AG04450 (cell line): ENCODE measurements around the gene SMCHD1. TPM values are rescaled to one million over a fixed set of nuclear protein-coding genes. Genes with fewer than 3 reads are reported as not detected.

Experiments
- CTCF ChIA-PET: fragments of 300-600, 350-600 bp; formaldehyde crosslinking; extraction: SDS; loops from one replicate; lab custom pipeline; 2022; ENCODE audit warnings: antibody characterized with exemption, inconsistent platforms; lab: Charles Lee
- POLR2A ChIA-PET: fragments of 350-600 bp; formaldehyde crosslinking; extraction: SDS; loops from one replicate; lab custom pipeline; 2021; ENCODE audit warnings: antibody characterized with exemption, inconsistent platforms; lab: Yijun Ruan, JAX
- DNase-seq: peaks from one replicate; pipeline ENCODE4 v3.0.0-alpha.2; 2011; ENCODE audit warnings: low read depth, low spot score
- H3K27ac ChIP-seq: one replicate; pipeline ENCODE4 v1.5.1; 2012; ENCODE audit warnings: low read depth, low read length, control low read depth
- H3K27me3 ChIP-seq: one replicate; pipeline ENCODE4 v1.6.0; 2012; ENCODE audit warnings: low read length; ENCODE audit not compliant: control insufficient read depth, insufficient read depth
- H3K4me3 ChIP-seq: 2 replicates; pipeline ENCODE4 v1.5.1; 2011; ENCODE audit warnings: mild to moderate bottlenecking, low read depth, low read length, control low read depth
- H3K9me3 ChIP-seq: 2 replicates; pipeline ENCODE4 v1.5.1; 2012; ENCODE audit warnings: low read length; ENCODE audit not compliant: control insufficient read depth, insufficient read depth
- polyA plus RNA-seq: library from polyadenylated mRNA; depleted of rRNA; stranded (reverse); fragments of >200 nt; gene quantifications from 2 replicates; pipeline ENCODE4 v1.2.3, GENCODE V29; 2011
- TF ChIP-seq, protein P1 (sequence below): IDR thresholded peaks from 2 replicates; pipeline ENCODE4 v1.5.1; 2011; ENCODE audit warnings: low read depth, low read length, control low read depth, inconsistent platforms

Gene SMCHD1
- polyA plus RNA-seq, 1 experiment = 37.2 TPM

- peaks cover 38% of the 10 kb centered on the region for H3K27me3 ChIP-seq
- POLR2A ChIA-PET = no interaction called here
Measured at GRCh38 chr18:2840521-2840920, 185.0 kb downstream of the SMCHD1 start.

GRCh38 chr18:2843146-2843545 lies 187.6 kb downstream of the SMCHD1 start:
- CTCF ChIA-PET = no interaction called here
- POLR2A ChIA-PET = no interaction called here
- DNase-seq = no peak
- Histone ChIP-seq H3K27ac (no peak overlapping the region), H3K27me3 (peaks cover 52% of the 10 kb centered on the region), H3K9me3 (no peaks in the 10 kb centered on the region; the same call in 1 of the 2 replicates), H3K4me3 (no peak overlapping the region)
- TF ChIP-seq, protein P1, sequence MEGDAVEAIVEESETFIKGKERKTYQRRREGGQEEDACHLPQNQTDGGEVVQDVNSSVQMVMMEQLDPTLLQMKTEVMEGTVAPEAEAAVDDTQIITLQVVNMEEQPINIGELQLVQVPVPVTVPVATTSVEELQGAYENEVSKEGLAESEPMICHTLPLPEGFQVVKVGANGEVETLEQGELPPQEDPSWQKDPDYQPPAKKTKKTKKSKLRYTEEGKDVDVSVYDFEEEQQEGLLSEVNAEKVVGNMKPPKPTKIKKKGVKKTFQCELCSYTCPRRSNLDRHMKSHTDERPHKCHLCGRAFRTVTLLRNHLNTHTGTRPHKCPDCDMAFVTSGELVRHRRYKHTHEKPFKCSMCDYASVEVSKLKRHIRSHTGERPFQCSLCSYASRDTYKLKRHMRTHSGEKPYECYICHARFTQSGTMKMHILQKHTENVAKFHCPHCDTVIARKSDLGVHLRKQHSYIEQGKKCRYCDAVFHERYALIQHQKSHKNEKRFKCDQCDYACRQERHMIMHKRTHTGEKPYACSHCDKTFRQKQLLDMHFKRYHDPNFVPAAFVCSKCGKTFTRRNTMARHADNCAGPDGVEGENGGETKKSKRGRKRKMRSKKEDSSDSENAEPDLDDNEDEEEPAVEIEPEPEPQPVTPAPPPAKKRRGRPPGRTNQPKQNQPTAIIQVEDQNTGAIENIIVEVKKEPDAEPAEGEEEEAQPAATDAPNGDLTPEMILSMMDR = no peak

More at GRCh38 chr18:2840521-2840920, 185.0 kb downstream of the SMCHD1 start:
- Histone ChIP-seq H3K4me3 (no peak overlapping the region), H3K9me3 (no peaks in the 10 kb centered on the region), H3K27ac (no peak overlapping the region)
- TF ChIP-seq, protein P1 = no peak
- CTCF ChIA-PET = no interaction called here
- DNase-seq = no peak

DNA sequence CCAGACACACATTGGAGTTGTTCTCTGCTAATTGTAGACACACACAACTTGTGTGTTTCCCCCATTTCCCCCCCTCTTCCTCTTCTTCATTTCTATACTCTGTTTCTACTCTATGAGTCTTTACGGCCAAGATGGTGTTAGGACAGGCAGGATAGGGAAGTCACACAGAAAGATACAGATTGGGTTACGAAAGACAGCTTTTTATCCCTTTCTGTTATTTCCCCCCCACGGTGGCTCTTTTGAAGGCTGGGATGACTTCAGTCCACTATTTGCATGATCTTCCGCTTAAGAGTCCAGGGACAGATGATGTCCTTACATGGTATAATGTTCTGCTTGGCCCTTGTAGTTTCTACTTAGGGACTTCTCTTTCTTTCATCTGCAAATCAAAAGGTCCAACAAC lies 189.6 kb downstream of the SMCHD1 start:
- no peak overlapping the region for H3K4me3 ChIP-seq
- DNase-seq = no peak
- CTCF ChIA-PET = interaction anchor here (1.7 kb wide), 1 partner anchor 401 kb away, joined by 3 read pairs; no protein-coding TSS in a partner anchor
- no peaks in the 10 kb centered on the region; the same call in 1 of the 2 replicates for H3K9me3 ChIP-seq
- TF ChIP-seq, protein P1 = no peak
- H3K27ac ChIP-seq = no peak overlapping the region
- POLR2A ChIA-PET = no interaction called here
- peaks cover 67% of the 10 kb centered on the region for H3K27me3 ChIP-seq

DNA sequence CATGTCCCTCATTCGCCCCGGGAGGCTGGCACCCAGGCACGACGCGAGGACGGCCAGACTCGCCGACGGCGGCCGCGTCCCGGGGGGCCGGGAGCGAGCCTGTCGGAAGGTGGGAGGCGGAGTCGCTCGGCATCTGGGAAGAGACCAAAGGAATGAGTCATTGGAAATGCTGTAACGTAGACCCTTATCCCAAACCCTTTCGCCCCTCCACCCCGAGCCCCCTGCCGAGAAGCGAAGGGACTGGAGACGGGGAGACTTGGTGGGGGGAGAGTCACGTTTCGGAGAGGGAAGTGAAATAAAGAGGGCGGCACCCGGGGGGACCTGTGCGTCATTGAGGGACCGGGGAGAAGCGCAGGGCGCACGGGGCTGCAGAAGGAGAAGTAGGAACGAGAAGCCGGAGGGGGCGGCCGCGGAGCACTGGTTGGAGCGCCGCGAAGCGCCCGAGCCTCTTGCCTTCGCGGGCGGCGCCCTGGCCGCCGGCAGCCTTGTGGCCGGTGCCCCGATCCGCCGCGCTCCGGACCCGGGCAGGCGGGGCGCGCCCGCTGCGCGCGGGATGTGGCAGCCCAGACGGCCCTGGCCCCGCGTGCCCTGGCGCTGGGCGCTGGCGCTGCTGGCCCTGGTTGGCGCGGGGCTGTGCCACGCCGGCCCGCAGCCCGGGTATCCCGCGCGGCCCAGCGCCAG lies 191.2 kb downstream of the SMCHD1 start, which contains the start of gene EMILIN2:
EMILIN2 (plus strand) TSS at position 371 of the 681 bp plus-strand sequence; CDS start at position 554, 183 bp downstream.
- DNase-seq = no peak
- ChIA-PET POLR2A (no interaction called here), CTCF (no interaction called here)
- Histone ChIP-seq H3K27me3 (peaks cover 62% of the 10 kb centered on the region), H3K9me3 (no peaks in the 10 kb centered on the region; the same call in 1 of the 2 replicates), H3K4me3 (peak within 1 kb of the TSS; percentile 54), H3K27ac (no peak within 1 kb of the TSS)
- TF ChIP-seq, protein P1 = no peak
